Skin epidermis (tissue), 12 donors: ENCODE results near the gene DTX3.
"Not testable (repeated sequence)": the region's sequence is repeated elsewhere in the genome, so short reads cannot be mapped to it uniquely, and the experiment has no call there.

Experiments
- H3K27ac ChIP-seq, 21 experiments: fragments of 200-600 bp; sonication (generic) in 11 of 21; one replicate each; pipeline ENCODE4 v1.5.0; 2020; ENCODE audit warnings: mild to moderate bottlenecking in 3 of 21, inconsistent platforms in 2 of 21, moderate library complexity in 2 of 21
- H3K4me3 ChIP-seq, 7 experiments: fragments of 200-600 bp; sonication (generic) in 2 of 7; one replicate each; pipeline ENCODE4 v1.5.0; 2020; ENCODE audit warnings: inconsistent platforms in 2 of 7, mild to moderate bottlenecking in 2 of 7, moderate library complexity in 1 of 7

Gene DTX3

GRCh38 chr12:57655541-57656240 lies 51.1 kb downstream of the DTX3 start:
- H3K4me3 ChIP-seq = no peak overlapping the region
- H3K27ac ChIP-seq = no peak overlapping the region

DNA sequence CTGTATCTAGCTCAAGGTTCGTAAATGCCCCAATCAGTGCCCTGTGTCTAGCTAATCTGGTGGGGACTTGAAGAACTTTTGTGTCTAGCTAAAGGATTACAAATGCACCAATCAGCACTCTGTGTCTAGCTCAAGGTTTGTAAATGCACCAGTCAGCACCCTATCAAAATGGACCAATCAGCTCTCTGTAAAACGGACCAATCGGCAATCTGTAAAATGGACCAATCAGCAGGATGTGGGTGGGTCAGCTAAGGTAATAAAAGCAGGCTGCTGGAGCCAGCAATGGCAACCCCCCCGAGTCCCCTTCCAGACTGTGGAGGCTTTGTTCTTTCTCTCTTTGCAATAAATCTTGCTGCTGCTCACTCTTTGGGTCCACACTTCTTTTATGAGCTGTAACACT lies 51.8 kb downstream of the DTX3 start:
- not testable (repeated sequence) for H3K4me3 ChIP-seq, H3K27ac ChIP-seq

DNA sequence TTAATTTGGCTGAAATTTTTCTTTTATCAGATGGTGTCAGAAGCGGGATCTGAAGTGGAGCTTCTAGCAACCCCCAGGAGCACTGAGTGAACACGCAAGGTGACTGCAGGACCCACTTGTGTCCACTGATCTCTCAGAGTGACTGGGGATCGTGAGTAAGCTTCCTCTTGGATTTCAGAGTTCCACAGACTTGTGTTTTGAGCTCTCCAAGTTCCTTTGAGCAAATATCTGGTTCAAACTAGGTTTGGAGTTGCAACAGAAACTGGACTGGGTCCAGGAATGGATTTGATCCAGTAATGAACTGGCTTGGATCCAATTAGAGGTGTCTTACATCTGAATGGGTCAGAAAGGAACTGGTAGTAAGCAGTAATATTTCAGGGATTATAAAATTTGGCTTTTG lies 53.1 kb downstream of the DTX3 start:
- Histone ChIP-seq H3K27ac (no peak overlapping the region), H3K4me3 (no peak overlapping the region)

GRCh38 chr12:57658890-57659289 lies 54.3 kb downstream of the DTX3 start:
- Histone ChIP-seq H3K27ac (no peak overlapping the region), H3K4me3 (no peak overlapping the region)
